Ishikawa (cell line): ENCODE results near the gene KIF15.

ENCODE experiments used
- CEBPB ChIP-seq: IDR thresholded peaks from 2 replicates; pipeline ENCODE4 v1.6.1; 2012
- CREB1 ChIP-seq: IDR thresholded peaks from 2 replicates; pipeline ENCODE4 v1.6.1; 2012; ENCODE audit warnings: low read depth
- EGR1 ChIP-seq: IDR thresholded peaks from 2 replicates; pipeline ENCODE4 v1.6.1; 2012
- EP300 ChIP-seq: IDR thresholded peaks from 2 replicates; pipeline ENCODE4 v1.6.1; 2012; ENCODE audit warnings: borderline replicate concordance
- FOXM1 ChIP-seq: IDR thresholded peaks from 2 replicates; pipeline ENCODE4 v1.6.1; 2012; ENCODE audit warnings: low read depth, borderline replicate concordance
- NFIC ChIP-seq: IDR thresholded peaks from 2 replicates; pipeline ENCODE4 v1.6.1; 2012
- RAD21 ChIP-seq: IDR thresholded peaks from 2 replicates; pipeline ENCODE4 v1.6.1; 2012; ENCODE audit warnings: low read depth
- TAF1 ChIP-seq: IDR thresholded peaks from 2 replicates; pipeline ENCODE4 v1.6.1; 2012; ENCODE audit warnings: low read depth, mild to moderate bottlenecking
- TCF12 ChIP-seq: IDR thresholded peaks from 2 replicates; pipeline ENCODE4 v1.6.1; 2012; ENCODE audit warnings: low read depth
- TEAD4 ChIP-seq: IDR thresholded peaks from 2 replicates; pipeline ENCODE4 v1.6.1; 2012
- YY1 ChIP-seq: IDR thresholded peaks from 2 replicates; pipeline ENCODE4 v1.6.1; 2012; ENCODE audit warnings: low read depth
- ZBTB7A ChIP-seq: IDR thresholded peaks from 2 replicates; pipeline ENCODE4 v1.6.1; 2012; ENCODE audit warnings: low read depth
- TF ChIP-seq, protein P1 (sequence below): IDR thresholded peaks from 2 replicates; pipeline ENCODE4 v1.6.1; 2012
- TF ChIP-seq, protein P2 (sequence below): IDR thresholded peaks from 2 replicates; pipeline ENCODE4 v1.6.1; 2012; ENCODE audit warnings: low read depth, mild to moderate bottlenecking
- TF ChIP-seq, protein P3 (sequence below): IDR thresholded peaks from 2 replicates; pipeline ENCODE4 v1.6.1; 2012

Gene KIF15

DNA sequence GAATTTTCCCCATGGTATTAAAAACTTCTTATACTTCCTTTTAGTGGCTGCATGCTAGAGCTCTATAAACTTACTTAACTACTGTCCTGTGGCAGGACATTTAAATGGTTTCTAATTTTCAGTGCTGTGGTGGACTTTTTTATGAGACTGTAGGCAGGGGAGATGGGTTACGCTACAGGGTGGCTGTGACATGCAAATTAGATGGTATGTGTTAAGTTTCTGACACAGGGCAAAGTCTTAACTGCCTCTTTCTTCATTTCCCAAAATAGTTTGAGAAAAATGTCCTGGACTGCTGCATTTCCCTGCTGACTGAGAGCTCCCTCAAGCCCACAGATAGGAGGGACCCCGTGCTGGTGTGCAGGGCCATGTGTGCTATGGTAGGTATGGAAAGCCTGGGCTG, 134.8 kb downstream of the KIF15 start:
- TF ChIP-seq EGR1 (no peak), NFIC (no peak), TCF12 (no peak), CEBPB (no peak), EP300 (no peak), TAF1 (no peak), FOXM1 (no peak), CREB1 (no peak), RAD21 (no peak), ZBTB7A (no peak), YY1 (no peak)
- TF ChIP-seq, protein P1, sequence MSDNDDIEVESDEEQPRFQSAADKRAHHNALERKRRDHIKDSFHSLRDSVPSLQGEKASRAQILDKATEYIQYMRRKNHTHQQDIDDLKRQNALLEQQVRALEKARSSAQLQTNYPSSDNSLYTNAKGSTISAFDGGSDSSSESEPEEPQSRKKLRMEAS: no peak
- TF ChIP-seq, protein P2, sequence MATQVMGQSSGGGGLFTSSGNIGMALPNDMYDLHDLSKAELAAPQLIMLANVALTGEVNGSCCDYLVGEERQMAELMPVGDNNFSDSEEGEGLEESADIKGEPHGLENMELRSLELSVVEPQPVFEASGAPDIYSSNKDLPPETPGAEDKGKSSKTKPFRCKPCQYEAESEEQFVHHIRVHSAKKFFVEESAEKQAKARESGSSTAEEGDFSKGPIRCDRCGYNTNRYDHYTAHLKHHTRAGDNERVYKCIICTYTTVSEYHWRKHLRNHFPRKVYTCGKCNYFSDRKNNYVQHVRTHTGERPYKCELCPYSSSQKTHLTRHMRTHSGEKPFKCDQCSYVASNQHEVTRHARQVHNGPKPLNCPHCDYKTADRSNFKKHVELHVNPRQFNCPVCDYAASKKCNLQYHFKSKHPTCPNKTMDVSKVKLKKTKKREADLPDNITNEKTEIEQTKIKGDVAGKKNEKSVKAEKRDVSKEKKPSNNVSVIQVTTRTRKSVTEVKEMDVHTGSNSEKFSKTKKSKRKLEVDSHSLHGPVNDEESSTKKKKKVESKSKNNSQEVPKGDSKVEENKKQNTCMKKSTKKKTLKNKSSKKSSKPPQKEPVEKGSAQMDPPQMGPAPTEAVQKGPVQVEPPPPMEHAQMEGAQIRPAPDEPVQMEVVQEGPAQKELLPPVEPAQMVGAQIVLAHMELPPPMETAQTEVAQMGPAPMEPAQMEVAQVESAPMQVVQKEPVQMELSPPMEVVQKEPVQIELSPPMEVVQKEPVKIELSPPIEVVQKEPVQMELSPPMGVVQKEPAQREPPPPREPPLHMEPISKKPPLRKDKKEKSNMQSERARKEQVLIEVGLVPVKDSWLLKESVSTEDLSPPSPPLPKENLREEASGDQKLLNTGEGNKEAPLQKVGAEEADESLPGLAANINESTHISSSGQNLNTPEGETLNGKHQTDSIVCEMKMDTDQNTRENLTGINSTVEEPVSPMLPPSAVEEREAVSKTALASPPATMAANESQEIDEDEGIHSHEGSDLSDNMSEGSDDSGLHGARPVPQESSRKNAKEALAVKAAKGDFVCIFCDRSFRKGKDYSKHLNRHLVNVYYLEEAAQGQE: no peak

DNA sequence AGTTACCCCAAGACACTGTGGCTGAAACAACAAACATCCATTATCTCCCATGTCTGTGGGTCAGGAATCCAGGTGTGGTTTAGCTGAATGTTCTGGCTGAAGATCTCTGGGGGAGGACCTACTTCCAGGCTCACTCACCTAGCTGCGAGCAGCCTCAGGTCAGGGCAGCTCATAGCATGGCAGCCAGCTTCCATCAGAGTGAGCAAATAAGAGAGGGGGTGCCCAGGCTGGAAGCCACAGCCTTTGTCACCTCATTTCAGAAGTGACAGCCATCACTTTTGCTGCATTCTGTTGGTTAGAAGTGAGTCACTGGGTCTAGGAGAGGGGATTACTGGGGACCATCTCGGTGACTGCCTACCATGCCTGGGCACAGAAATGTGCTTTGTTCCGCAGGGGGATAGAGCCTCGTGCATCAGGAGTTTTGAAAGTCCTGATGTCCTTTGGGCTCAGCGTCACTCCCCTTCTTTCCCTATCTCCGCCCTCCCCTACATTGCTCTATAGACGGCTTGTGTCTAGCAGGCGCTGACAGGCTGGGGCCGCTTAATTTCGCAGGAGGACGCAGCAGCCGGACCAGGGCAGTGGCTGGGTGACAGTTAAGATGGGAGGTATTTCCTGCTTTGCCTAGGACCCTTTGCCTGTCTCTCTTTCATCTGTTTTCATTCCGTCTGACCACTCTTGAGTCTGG, 138.2 kb downstream of the KIF15 start:
- TF ChIP-seq YY1 (no peak), CEBPB (no peak), NFIC (no peak), TEAD4 (no peak), EGR1 (no peak), TCF12 (no peak), RAD21 (no peak), EP300 (no peak), CREB1 (no peak), ZBTB7A (no peak), TAF1 (no peak), FOXM1 (no peak)
- TF ChIP-seq, protein P3, sequence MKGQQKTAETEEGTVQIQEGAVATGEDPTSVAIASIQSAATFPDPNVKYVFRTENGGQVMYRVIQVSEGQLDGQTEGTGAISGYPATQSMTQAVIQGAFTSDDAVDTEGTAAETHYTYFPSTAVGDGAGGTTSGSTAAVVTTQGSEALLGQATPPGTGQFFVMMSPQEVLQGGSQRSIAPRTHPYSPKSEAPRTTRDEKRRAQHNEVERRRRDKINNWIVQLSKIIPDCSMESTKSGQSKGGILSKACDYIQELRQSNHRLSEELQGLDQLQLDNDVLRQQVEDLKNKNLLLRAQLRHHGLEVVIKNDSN: no peak
- TF ChIP-seq, protein P2: no peak
- TF ChIP-seq, protein P1: no peak

DNA sequence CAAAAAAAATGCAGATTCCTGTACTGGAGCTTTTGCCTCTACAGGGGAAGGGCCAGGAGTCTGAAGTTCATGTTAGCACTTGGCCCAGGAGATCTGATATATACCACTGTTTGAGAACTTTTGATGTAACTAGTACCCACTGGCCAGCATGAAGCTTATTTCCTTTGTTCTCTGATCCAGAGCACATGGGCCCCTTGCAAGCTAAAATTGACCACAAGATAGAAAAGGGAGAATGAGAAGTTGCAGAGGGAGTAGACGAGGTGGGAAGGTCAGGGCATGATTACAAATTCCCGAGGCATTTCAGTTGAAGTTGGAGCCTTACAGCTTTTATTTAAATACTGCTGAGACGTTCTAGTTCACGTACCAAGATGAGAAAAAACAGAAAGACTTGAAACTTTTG, 141.0 kb downstream of the KIF15 start:
- no peak for TF ChIP-seq EGR1
- no peak for TF ChIP-seq RAD21
- TF ChIP-seq YY1: no peak
- TF ChIP-seq, protein P3: no peak
- TF ChIP-seq TEAD4: no peak
- no peak for TF ChIP-seq NFIC
- TF ChIP-seq, protein P2: no peak
- TF ChIP-seq EP300: no peak
- no peak for TF ChIP-seq TAF1
- no peak for TF ChIP-seq TCF12
- TF ChIP-seq CREB1: no peak
- TF ChIP-seq FOXM1: no peak
- TF ChIP-seq, protein P1: no peak
- no peak for TF ChIP-seq ZBTB7A
- no peak for TF ChIP-seq CEBPB
